ENCODE data around the gene KLHDC10. TPM values are rescaled to one million over a fixed set of nuclear protein-coding genes. Genes with fewer than 3 reads are reported as not detected.

KLHDC10 gene
- total and polyA plus RNA-seq, 7 donors, result 7.8 to 22.5 (median 16.3) TPM

DNA sequence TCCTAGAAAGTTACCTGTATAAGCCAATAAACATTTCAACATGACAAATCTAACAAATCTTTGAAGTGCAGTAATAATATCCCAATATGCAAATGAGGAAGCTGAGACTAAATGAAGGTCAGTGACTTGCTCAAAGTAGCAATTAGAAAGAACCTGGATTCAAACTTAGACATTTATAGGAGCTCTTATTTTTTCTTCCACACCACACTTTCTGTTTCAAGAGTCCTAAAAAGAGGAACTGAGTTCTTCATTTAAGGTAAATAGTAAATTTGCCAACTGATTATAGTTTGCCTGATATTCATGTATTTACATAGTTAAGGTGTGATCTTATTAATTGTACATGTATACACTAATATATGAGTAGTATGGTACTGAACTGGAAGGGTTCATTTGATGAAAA, 44.0 kb downstream of the KLHDC10 start:
- intact Hi-C loops (cut with DNase I), result no loop called here

DNA sequence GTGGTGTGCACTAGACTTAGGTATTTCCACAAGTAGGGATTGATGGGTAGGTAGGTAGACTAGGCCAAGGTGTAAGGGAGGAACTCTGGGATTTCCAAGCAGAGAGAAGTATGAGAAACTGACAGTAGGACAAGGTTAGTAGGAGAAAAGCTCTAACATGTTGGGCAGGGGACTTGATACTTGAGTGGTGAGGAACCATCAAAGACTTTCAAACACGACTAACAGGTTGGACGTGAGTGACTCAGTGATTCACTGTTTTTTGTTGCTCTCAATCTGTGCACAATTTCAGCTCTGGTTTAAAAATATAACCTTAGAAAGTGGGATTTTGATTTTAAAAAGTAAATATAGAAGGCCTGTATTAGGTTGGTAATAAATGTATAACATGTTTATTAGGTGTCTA, 44.4 kb downstream of the KLHDC10 start:
- H3K36me3 ChIP-seq, result peaks cover 0 to 8% (median 6%) of the 10 kb centered on the region in 4 donors
- no peaks in the 10 kb centered on the region for H3K9me3 ChIP-seq
- WGBS, 2 donors, result 86 to 92% methylated on average over 2 of the region's 2 CpGs
- H3K4me3 ChIP-seq, result no peak overlapping the region
- no peaks in the 10 kb centered on the region for H3K4me1 ChIP-seq
- H3K27me3 ChIP-seq, result no peaks in the 10 kb centered on the region
- H3K27ac ChIP-seq, result no peak overlapping the region
- no peak for DNase-seq
- TF ChIP-seq POLR2AphosphoS5 (IDR thresholded peaks at IDR 0.05) (no peak), POLR2A (IDR thresholded peaks at IDR 0.05) (no peak), EP300 (IDR thresholded peaks at IDR 0.05) (no peak)
- TF ChIP-seq, protein P1, sequence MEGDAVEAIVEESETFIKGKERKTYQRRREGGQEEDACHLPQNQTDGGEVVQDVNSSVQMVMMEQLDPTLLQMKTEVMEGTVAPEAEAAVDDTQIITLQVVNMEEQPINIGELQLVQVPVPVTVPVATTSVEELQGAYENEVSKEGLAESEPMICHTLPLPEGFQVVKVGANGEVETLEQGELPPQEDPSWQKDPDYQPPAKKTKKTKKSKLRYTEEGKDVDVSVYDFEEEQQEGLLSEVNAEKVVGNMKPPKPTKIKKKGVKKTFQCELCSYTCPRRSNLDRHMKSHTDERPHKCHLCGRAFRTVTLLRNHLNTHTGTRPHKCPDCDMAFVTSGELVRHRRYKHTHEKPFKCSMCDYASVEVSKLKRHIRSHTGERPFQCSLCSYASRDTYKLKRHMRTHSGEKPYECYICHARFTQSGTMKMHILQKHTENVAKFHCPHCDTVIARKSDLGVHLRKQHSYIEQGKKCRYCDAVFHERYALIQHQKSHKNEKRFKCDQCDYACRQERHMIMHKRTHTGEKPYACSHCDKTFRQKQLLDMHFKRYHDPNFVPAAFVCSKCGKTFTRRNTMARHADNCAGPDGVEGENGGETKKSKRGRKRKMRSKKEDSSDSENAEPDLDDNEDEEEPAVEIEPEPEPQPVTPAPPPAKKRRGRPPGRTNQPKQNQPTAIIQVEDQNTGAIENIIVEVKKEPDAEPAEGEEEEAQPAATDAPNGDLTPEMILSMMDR (IDR thresholded peaks at IDR 0.05), result no peak
- intact Hi-C loops (cut with DNase I), result no loop called here

More for the DNA sequence above, 44.0 kb downstream of the KLHDC10 start:
- no peak overlapping the region for H3K27ac ChIP-seq
- H3K36me3 ChIP-seq, result peaks cover 0 to 8% (median 6%) of the 10 kb centered on the region in 4 donors
- H3K9me3 ChIP-seq, result no peaks in the 10 kb centered on the region
- no peaks in the 10 kb centered on the region for H3K27me3 ChIP-seq
- no peak overlapping the region for H3K4me3 ChIP-seq
- TF ChIP-seq, protein P1 (IDR thresholded peaks at IDR 0.05), result no peak
- TF ChIP-seq EP300 (IDR thresholded peaks at IDR 0.05) (no peak), POLR2A (IDR thresholded peaks at IDR 0.05) (no peak)
- DNase-seq, result no peak
- no peaks in the 10 kb centered on the region for H3K4me1 ChIP-seq

DNA sequence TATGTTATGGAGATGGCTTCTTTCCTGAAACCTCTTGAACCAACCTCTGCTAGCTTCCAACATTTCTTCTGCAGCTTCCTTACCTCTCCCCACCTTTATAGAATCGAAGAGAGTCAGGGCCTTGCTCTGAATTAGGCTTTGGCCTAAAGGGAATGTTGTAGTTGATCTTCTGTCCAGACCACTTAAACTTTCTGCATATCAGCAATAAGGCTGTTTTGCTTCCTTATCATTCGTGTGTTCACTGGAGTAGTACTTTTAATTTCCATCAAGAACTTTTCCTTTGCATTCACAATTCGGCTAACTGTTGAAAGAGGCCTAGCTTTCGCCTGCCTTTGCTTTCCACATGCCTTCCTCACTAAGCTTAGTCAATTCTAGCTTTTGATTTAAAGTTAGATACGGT, 48.0 kb downstream of the KLHDC10 start:
- Histone ChIP-seq H3K4me3 (no peak overlapping the region), H3K27ac (no peak overlapping the region), H3K9me3 (no peaks in the 10 kb centered on the region), H3K27me3 (no peaks in the 10 kb centered on the region), H3K4me1 (no peaks in the 10 kb centered on the region), H3K36me3 (peaks cover 12 to 33% (median 19%) of the 10 kb centered on the region in 4 donors)
- TF ChIP-seq, protein P1 (IDR thresholded peaks at IDR 0.05), result no peak
- TF ChIP-seq POLR2AphosphoS5 (IDR thresholded peaks at IDR 0.05) (no peak), EP300 (IDR thresholded peaks at IDR 0.05) (no peak), POLR2A (IDR thresholded peaks at IDR 0.05) (no peak)
- 93 to 94% methylated on average over 5 of the region's 5 CpGs for WGBS, 2 donors
- intact Hi-C loops (cut with DNase I), result no loop called here
- no peak for DNase-seq

DNA sequence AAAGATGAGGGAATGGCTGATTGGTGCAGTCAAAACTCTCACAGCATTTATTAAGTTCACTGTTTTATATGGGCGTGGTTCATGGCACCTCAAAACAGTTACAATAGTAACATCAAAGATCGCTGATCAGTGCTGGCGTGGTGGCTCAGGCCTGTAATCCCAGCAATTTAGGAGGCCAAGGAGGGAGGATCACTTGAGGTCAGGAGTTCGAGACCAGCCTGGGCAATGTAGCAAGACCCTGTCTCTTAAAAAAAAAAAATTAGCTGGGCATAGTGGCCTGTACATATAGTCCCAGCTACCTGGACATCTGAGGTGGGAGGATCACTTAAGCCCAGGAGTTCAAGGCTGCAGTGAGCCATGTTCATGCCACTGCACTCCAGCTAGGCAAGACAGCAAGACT, 48.5 kb downstream of the KLHDC10 start:
- intact Hi-C loops (cut with DNase I), result no loop called here

More for the DNA sequence above, 48.5 kb downstream of the KLHDC10 start:
- H3K4me1 ChIP-seq, result no peaks in the 10 kb centered on the region
- no peaks in the 10 kb centered on the region for H3K9me3 ChIP-seq
- 95 to 97% methylated on average over 4 of the region's 4 CpGs for WGBS, 2 donors
- H3K4me3 ChIP-seq, result no peak overlapping the region
- no peak overlapping the region for H3K27ac ChIP-seq
- no peak for DNase-seq
- H3K36me3 ChIP-seq, result peaks cover 12 to 38% (median 19%) of the 10 kb centered on the region in 4 donors
- TF ChIP-seq, protein P1 (IDR thresholded peaks at IDR 0.05), result no peak
- no peak for TF ChIP-seq POLR2A (IDR thresholded peaks at IDR 0.05)
- TF ChIP-seq POLR2AphosphoS5 (IDR thresholded peaks at IDR 0.05), result no peak
- no peak for TF ChIP-seq EP300 (IDR thresholded peaks at IDR 0.05)
- no peaks in the 10 kb centered on the region for H3K27me3 ChIP-seq
